A673 (cell line): ENCODE measurements around the gene SNORC.

ENCODE experiments used
- EZH2 ChIP-seq: fragments of 200-600 bp; sonication (generic); IDR thresholded peaks from 2 replicates; pipeline ENCODE4 v1.6.1; 2017; ENCODE audit warnings: borderline replicate concordance, low read depth, mild to moderate bottlenecking, mixed read lengths, antibody characterized with exemption, low read length; ENCODE audit not compliant: poor library complexity, severe bottlenecking
- TF ChIP-seq, protein P1 (sequence below): fragments of 300-800, 200-600 bp; sonication (generic); conservative IDR thresholded peaks from 2 replicates; pipeline ENCODE4 v1.5.1; 2017; ENCODE audit warnings: low read depth, mild to moderate bottlenecking, antibody characterized with exemption, low read length, moderate library complexity, mixed read lengths

DNA sequence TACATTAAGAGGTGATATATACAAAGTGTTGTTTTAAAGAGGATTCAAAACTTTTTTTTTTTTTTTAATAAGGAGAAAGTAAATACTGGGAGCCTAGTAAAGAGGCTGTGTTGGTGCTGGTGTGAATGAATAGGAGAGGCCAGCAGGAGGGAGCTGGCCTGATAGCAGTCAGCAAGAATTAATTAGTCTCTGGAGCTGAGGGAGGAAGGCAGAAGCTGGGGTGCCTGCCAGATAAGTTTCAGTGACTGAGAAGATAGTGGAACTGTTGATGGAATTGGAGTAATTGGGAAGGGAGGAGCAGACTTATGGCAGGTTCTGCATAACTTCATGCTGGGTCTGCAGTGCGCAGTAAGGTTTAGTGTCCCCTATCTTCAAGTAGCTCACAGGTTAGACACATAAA is 36.2 kb upstream of the SNORC start:
- TF ChIP-seq, protein P1, sequence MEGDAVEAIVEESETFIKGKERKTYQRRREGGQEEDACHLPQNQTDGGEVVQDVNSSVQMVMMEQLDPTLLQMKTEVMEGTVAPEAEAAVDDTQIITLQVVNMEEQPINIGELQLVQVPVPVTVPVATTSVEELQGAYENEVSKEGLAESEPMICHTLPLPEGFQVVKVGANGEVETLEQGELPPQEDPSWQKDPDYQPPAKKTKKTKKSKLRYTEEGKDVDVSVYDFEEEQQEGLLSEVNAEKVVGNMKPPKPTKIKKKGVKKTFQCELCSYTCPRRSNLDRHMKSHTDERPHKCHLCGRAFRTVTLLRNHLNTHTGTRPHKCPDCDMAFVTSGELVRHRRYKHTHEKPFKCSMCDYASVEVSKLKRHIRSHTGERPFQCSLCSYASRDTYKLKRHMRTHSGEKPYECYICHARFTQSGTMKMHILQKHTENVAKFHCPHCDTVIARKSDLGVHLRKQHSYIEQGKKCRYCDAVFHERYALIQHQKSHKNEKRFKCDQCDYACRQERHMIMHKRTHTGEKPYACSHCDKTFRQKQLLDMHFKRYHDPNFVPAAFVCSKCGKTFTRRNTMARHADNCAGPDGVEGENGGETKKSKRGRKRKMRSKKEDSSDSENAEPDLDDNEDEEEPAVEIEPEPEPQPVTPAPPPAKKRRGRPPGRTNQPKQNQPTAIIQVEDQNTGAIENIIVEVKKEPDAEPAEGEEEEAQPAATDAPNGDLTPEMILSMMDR, result no peak
- TF ChIP-seq EZH2, result no peak
